ENCODE measurements around the gene TMF1. TPM values are rescaled to one million over a fixed set of nuclear protein-coding genes. Genes with fewer than 3 reads are reported as not detected.

Gene TMF1
- total and polyA plus RNA-seq, 8 donors: 6.0 to 53.8 (median 12.6) TPM

DNA sequence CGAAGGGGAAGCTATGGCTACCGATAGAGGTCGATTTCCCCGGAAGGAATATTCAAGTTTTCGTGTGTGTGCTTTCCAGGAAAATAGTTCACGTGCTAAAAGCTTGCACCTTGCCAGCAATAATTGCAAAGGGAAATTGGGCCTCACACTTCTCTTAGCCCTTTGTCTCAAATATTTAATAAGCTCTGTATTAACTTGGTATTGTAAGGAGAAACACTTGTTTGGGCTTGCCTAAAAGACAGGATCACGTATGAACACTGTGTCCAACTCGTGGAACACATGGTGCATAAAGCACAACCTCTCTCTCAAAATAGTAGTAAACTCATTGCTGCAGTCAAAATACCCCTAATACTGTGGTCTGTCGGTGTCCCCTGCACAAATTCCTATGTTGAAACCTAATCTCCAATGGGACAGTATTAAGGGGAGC lies 352 bp upstream of the TMF1 start:
- intact Hi-C loops (cut with DNase I; ENCODE audit: low total_unique reads): no loop called here
- 9 to 17% (median 11%) methylated on average over 7 to 9 of the region's 9 CpGs for WGBS, 5 donors

GRCh38 chr3:69048990-69049389 lies 3.1 kb downstream of the TMF1 start:
- H3K27ac ChIP-seq: no peak overlapping the region
- peaks cover 13 to 75% (median 44%) of the 10 kb centered on the region in 4 donors for H3K4me1 ChIP-seq
- no peaks in the 10 kb centered on the region for H3K9me3 ChIP-seq
- intact Hi-C loops (cut with DNase I; ENCODE audit: low total_unique reads): no loop called here
- no peaks in the 10 kb centered on the region for H3K27me3 ChIP-seq
- peaks cover 13 to 46% (median 41%) of the 10 kb centered on the region in 4 donors for H3K36me3 ChIP-seq
- TF ChIP-seq EP300 (IDR thresholded peaks at IDR 0.05): no peak
- TF ChIP-seq, protein P1, sequence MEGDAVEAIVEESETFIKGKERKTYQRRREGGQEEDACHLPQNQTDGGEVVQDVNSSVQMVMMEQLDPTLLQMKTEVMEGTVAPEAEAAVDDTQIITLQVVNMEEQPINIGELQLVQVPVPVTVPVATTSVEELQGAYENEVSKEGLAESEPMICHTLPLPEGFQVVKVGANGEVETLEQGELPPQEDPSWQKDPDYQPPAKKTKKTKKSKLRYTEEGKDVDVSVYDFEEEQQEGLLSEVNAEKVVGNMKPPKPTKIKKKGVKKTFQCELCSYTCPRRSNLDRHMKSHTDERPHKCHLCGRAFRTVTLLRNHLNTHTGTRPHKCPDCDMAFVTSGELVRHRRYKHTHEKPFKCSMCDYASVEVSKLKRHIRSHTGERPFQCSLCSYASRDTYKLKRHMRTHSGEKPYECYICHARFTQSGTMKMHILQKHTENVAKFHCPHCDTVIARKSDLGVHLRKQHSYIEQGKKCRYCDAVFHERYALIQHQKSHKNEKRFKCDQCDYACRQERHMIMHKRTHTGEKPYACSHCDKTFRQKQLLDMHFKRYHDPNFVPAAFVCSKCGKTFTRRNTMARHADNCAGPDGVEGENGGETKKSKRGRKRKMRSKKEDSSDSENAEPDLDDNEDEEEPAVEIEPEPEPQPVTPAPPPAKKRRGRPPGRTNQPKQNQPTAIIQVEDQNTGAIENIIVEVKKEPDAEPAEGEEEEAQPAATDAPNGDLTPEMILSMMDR (IDR thresholded peaks at IDR 0.05): no peak
- TF ChIP-seq POLR2A (IDR thresholded peaks at IDR 0.05): no peak
- TF ChIP-seq POLR2AphosphoS5 (IDR thresholded peaks at IDR 0.05): no peak
- H3K4me3 ChIP-seq: no peak overlapping the region
- DNase-seq: no peak
- 78 to 89% (median 87%) methylated on average over 2 of the region's 2 CpGs for WGBS, 5 donors

More for the DNA sequence above, 352 bp upstream of the TMF1 start:
- Histone ChIP-seq H3K4me1 (peaks cover 13 to 45% (median 33%) of the 10 kb centered on the region in 4 donors), H3K9me3 (no peaks in the 10 kb centered on the region), H3K36me3 (peaks cover 14 to 44% (median 44%) of the 10 kb centered on the region in 4 donors), H3K4me3 (peak overlapping the region; percentile 81 to 94 (median 82)), H3K27ac (peak overlapping the region; percentile 59 to 98 (median 98)), H3K27me3 (no peaks in the 10 kb centered on the region)
- no peak for DNase-seq
- no peak for TF ChIP-seq POLR2A (IDR thresholded peaks at IDR 0.05)

DNA sequence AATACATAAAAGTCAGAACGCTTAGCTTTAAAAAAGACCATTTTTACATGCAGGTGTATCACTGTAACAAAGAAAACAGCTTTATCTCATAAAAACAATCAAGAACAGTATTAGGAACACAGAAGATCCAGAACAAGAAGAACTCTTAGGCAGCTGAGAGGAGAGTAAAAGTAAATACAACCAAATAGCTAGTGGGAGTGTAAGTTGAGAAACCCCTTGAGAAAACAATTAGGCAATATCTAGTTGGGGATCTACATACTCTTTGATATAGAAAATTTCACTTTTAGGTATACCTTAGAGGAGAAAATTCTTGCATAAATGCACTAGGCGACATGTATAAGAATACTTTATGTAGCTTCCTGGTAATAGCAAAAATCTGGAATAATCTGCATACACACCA lies 7.5 kb downstream of the TMF1 start:
- TF ChIP-seq EP300 (IDR thresholded peaks at IDR 0.05) (no peak), POLR2AphosphoS5 (IDR thresholded peaks at IDR 0.05) (no peak), POLR2A (IDR thresholded peaks at IDR 0.05) (no peak)
- TF ChIP-seq, protein P1 (IDR thresholded peaks at IDR 0.05): no peak
- intact Hi-C loops (cut with DNase I; ENCODE audit: low total_unique reads): no loop called here
- no peak for DNase-seq
- peaks cover 32 to 87% (median 82%) of the 10 kb centered on the region in 4 donors for H3K36me3 ChIP-seq
- H3K4me3 ChIP-seq: no peak overlapping the region
- WGBS, 5 donors: 89 to 94% (median 91%) methylated on average over 2 of the region's 2 CpGs
- peaks cover 7 to 51% (median 23%) of the 10 kb centered on the region in 4 donors for H3K4me1 ChIP-seq
- H3K9me3 ChIP-seq: no peaks in the 10 kb centered on the region
- no peaks in the 10 kb centered on the region for H3K27me3 ChIP-seq
- no peak overlapping the region for H3K27ac ChIP-seq

DNA sequence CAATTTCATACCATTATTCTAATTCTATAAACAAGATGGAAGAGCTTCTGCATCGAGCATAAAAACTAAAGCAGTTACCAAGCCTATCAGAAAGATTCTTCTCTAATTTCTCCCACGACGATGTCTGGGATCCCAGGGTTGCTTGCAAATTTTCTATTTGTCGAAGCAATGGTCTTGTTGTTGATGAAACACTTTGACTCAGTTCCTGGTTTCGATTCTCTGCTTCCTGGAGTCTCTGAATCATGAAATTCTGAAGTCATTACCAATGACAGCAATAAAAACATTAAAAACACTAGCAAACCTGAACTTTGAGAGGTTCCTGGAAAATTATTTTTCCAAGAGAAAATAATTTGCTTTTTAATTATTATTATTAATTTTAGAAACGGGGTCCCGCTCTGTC lies 18.7 kb downstream of the TMF1 start:
- no peaks in the 10 kb centered on the region for H3K4me1 ChIP-seq
- H3K9me3 ChIP-seq: no peaks in the 10 kb centered on the region
- no peaks in the 10 kb centered on the region for H3K27me3 ChIP-seq
- peaks cover 76 to 99% (median 98%) of the 10 kb centered on the region in 4 donors for H3K36me3 ChIP-seq
- no peak for DNase-seq
- no peak overlapping the region for H3K4me3 ChIP-seq
- no peak overlapping the region for H3K27ac ChIP-seq
- intact Hi-C loops (cut with DNase I; ENCODE audit: low total_unique reads): no loop called here
- TF ChIP-seq, protein P1 (IDR thresholded peaks at IDR 0.05): no peak
- no peak for TF ChIP-seq POLR2A (IDR thresholded peaks at IDR 0.05)
- TF ChIP-seq POLR2AphosphoS5 (IDR thresholded peaks at IDR 0.05): no peak
- no peak for TF ChIP-seq EP300 (IDR thresholded peaks at IDR 0.05)
- 82 to 93% (median 90%) methylated on average over 7 of the region's 7 CpGs for WGBS, 5 donors

DNA sequence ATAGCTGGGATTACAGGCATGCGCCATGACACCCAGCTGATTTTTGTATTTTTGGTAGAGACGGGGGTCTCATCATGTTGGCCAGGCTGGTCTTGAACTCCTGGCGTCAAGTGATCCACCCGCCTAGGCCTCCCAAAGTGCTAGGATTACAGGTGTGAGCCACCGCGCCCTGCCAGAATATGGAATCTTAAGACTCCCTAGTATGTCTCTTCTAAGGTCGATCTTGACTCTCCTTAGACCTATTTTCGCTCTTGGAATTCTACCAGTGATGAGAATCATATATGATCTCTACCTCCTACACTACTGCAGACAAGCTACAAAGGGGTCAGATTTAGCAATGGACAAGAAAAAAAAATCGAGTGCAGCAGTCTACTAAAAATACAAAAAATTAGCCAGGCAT lies 19.4 kb downstream of the TMF1 start:
- H3K27ac ChIP-seq: no peak overlapping the region
- TF ChIP-seq EP300 (IDR thresholded peaks at IDR 0.05) (no peak), POLR2A (IDR thresholded peaks at IDR 0.05) (no peak), POLR2AphosphoS5 (IDR thresholded peaks at IDR 0.05) (no peak)
- TF ChIP-seq, protein P1 (IDR thresholded peaks at IDR 0.05): no peak
- no peak overlapping the region for H3K4me3 ChIP-seq
- WGBS, 5 donors: 96 to 99% (median 97%) methylated on average over 9 of the region's 9 CpGs
- no peak for DNase-seq
- intact Hi-C loops (cut with DNase I; ENCODE audit: low total_unique reads): no loop called here
- H3K9me3 ChIP-seq: no peaks in the 10 kb centered on the region
- no peaks in the 10 kb centered on the region for H3K4me1 ChIP-seq
- peaks cover 68 to 99% (median 98%) of the 10 kb centered on the region in 4 donors for H3K36me3 ChIP-seq
- no peaks in the 10 kb centered on the region for H3K27me3 ChIP-seq

All from stomach (tissue), 9 donors.